Measurements from ENCODE around the gene ARHGAP15.

DNA sequence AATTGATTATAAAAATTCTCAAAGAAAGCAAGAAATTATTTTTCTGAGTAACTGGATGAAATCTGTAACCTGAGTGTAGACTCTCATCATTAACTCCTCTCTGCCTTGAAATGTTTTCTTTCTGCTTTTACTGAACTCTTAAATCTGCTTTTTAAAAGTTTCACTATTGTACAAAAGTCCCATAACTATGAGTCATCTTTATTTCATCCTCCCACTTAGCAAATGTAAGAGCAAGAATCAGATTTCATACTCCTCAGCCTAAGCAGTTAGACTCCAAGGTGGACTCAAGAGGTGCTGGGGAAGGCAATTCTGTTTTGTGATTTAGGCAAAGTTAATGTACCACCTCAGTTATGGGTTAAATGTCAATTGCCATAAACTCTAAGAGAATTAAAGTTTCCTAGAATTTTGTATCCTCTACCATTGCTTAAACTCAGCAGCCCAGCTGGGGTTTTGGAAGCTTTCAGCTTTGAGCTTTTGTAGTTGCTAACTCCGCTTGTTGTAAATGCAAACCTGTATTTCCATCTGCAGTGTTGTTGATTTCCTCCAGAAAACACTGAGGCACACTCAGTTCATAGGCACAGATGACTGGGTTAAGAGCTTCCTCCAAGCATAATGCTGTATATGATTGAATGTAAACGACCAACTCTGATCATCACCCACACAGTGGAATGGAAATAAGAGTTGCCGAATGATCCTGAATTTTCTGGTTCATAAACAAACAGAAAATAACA is 268.8 kb downstream of the ARHGAP15 start:
- TF ChIP-seq, protein P1, sequence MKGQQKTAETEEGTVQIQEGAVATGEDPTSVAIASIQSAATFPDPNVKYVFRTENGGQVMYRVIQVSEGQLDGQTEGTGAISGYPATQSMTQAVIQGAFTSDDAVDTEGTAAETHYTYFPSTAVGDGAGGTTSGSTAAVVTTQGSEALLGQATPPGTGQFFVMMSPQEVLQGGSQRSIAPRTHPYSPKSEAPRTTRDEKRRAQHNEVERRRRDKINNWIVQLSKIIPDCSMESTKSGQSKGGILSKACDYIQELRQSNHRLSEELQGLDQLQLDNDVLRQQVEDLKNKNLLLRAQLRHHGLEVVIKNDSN (IDR thresholded peaks at IDR 0.05): no peak
- TF ChIP-seq EGR1 (IDR thresholded peaks at IDR 0.05) (no peak), TCF12 (IDR thresholded peaks at IDR 0.05; ENCODE audit: low read depth) (no peak), RAD21 (IDR thresholded peaks at IDR 0.05; ENCODE audit: low read depth) (no peak), EP300 (IDR thresholded peaks at IDR 0.05; ENCODE audit: borderline replicate concordance) (no peak), TEAD4 (IDR thresholded peaks at IDR 0.05) (no peak), CREB1 (IDR thresholded peaks at IDR 0.05; ENCODE audit: low read depth) (no peak), CEBPB (IDR thresholded peaks at IDR 0.05) (no peak), NFIC (IDR thresholded peaks at IDR 0.05) (no peak), YY1 (IDR thresholded peaks at IDR 0.05; ENCODE audit: low read depth) (no peak)
- TF ChIP-seq, protein P2, sequence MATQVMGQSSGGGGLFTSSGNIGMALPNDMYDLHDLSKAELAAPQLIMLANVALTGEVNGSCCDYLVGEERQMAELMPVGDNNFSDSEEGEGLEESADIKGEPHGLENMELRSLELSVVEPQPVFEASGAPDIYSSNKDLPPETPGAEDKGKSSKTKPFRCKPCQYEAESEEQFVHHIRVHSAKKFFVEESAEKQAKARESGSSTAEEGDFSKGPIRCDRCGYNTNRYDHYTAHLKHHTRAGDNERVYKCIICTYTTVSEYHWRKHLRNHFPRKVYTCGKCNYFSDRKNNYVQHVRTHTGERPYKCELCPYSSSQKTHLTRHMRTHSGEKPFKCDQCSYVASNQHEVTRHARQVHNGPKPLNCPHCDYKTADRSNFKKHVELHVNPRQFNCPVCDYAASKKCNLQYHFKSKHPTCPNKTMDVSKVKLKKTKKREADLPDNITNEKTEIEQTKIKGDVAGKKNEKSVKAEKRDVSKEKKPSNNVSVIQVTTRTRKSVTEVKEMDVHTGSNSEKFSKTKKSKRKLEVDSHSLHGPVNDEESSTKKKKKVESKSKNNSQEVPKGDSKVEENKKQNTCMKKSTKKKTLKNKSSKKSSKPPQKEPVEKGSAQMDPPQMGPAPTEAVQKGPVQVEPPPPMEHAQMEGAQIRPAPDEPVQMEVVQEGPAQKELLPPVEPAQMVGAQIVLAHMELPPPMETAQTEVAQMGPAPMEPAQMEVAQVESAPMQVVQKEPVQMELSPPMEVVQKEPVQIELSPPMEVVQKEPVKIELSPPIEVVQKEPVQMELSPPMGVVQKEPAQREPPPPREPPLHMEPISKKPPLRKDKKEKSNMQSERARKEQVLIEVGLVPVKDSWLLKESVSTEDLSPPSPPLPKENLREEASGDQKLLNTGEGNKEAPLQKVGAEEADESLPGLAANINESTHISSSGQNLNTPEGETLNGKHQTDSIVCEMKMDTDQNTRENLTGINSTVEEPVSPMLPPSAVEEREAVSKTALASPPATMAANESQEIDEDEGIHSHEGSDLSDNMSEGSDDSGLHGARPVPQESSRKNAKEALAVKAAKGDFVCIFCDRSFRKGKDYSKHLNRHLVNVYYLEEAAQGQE (IDR thresholded peaks at IDR 0.05; ENCODE audit: low read depth): no peak
- TF ChIP-seq, protein P3, sequence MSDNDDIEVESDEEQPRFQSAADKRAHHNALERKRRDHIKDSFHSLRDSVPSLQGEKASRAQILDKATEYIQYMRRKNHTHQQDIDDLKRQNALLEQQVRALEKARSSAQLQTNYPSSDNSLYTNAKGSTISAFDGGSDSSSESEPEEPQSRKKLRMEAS (IDR thresholded peaks at IDR 0.05): no peak

Data from Ishikawa (cell line).